Gastrocnemius medialis (tissue), 4 donors: ENCODE data around the gene PAPSS2.

ENCODE experiments used
- POLR2A ChIP-seq, 2 donors: fragments of 450-650 bp; IDR thresholded peaks; one replicate each; pipeline ENCODE4 v1.6.1; 2017; ENCODE audit warnings: antibody characterized with exemption in 2 of 2, mild to moderate bottlenecking in 2 of 2, moderate library complexity in 2 of 2
- TF ChIP-seq, protein P1 (sequence below), 5 experiments: fragments of 450-650 bp in 3 of 5; fragments of 200-600 bp in 2 of 5; sonication (generic) in 2 of 5; IDR thresholded peaks in 4 of 5; conservative IDR thresholded peaks in 1 of 5; 1 replicate in 4 of 5; 2 replicates in 1 of 5; pipeline ENCODE4 v1.5.1; 2016 to 2019; ENCODE audit warnings: antibody characterized with exemption in 5 of 5, mild to moderate bottlenecking in 3 of 5, moderate library complexity in 3 of 5

GRCh38 chr10:87691506-87692070, 31.9 kb downstream of the PAPSS2 start:
- TF ChIP-seq, protein P1, sequence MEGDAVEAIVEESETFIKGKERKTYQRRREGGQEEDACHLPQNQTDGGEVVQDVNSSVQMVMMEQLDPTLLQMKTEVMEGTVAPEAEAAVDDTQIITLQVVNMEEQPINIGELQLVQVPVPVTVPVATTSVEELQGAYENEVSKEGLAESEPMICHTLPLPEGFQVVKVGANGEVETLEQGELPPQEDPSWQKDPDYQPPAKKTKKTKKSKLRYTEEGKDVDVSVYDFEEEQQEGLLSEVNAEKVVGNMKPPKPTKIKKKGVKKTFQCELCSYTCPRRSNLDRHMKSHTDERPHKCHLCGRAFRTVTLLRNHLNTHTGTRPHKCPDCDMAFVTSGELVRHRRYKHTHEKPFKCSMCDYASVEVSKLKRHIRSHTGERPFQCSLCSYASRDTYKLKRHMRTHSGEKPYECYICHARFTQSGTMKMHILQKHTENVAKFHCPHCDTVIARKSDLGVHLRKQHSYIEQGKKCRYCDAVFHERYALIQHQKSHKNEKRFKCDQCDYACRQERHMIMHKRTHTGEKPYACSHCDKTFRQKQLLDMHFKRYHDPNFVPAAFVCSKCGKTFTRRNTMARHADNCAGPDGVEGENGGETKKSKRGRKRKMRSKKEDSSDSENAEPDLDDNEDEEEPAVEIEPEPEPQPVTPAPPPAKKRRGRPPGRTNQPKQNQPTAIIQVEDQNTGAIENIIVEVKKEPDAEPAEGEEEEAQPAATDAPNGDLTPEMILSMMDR (IDR thresholded peaks at IDR 0.05 in 4 of 5, conservative IDR thresholded peaks at IDR 0.05 in 1 of 5) = no peak
- no peak for TF ChIP-seq POLR2A (IDR thresholded peaks at IDR 0.05)
